Measurements from ENCODE around the gene B3GNT4.

- TF ChIP-seq POLR2A (IDR thresholded peaks at IDR 0.05) = no peak
- TF ChIP-seq, protein P1, sequence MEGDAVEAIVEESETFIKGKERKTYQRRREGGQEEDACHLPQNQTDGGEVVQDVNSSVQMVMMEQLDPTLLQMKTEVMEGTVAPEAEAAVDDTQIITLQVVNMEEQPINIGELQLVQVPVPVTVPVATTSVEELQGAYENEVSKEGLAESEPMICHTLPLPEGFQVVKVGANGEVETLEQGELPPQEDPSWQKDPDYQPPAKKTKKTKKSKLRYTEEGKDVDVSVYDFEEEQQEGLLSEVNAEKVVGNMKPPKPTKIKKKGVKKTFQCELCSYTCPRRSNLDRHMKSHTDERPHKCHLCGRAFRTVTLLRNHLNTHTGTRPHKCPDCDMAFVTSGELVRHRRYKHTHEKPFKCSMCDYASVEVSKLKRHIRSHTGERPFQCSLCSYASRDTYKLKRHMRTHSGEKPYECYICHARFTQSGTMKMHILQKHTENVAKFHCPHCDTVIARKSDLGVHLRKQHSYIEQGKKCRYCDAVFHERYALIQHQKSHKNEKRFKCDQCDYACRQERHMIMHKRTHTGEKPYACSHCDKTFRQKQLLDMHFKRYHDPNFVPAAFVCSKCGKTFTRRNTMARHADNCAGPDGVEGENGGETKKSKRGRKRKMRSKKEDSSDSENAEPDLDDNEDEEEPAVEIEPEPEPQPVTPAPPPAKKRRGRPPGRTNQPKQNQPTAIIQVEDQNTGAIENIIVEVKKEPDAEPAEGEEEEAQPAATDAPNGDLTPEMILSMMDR (IDR thresholded peaks at IDR 0.05) = no peak
These were observed 43.6 kb upstream of the B3GNT4 start for GRCh38 chr12:122159882-122160281.
